Mesendoderm (in vitro differentiated cells): ENCODE data around the gene ZNF592. TPM values are rescaled to one million over a fixed set of nuclear protein-coding genes. Genes with fewer than 3 reads are reported as not detected.

ENCODE experiments used
- DNase-seq: peaks from one replicate; pipeline ENCODE4 v3.0.0; 2013
- H2AK5ac ChIP-seq: 2 replicates; pipeline ENCODE4 v1.6.1; 2013; ENCODE audit warnings: low read length, inconsistent platforms
- H2BK120ac ChIP-seq: 2 replicates; pipeline ENCODE4 v1.6.1; 2013; ENCODE audit warnings: low read depth, mild to moderate bottlenecking, low read length, moderate library complexity, mixed read lengths
- H2BK15ac ChIP-seq: replicated peaks from 2 replicates; pipeline ENCODE4 v1.6.1; 2013; ENCODE audit warnings: low read depth, mild to moderate bottlenecking, moderate library complexity
- H2BK5ac ChIP-seq: 2 replicates; pipeline ENCODE4 v1.6.1; 2013; ENCODE audit warnings: low read length, inconsistent platforms
- H3K18ac ChIP-seq: 2 replicates; pipeline ENCODE4 v1.6.1; 2013; ENCODE audit warnings: mild to moderate bottlenecking, low read length, mixed read lengths
- H3K23ac ChIP-seq: one replicate; pipeline ENCODE4 v1.6.1; 2013; ENCODE audit warnings: low read length
- H3K27ac ChIP-seq: 2 replicates; pipeline ENCODE4 v1.5.1; 2013; ENCODE audit warnings: low read depth, mild to moderate bottlenecking, inconsistent platforms, low read length, moderate library complexity
- H3K27me3 ChIP-seq: 2 replicates; pipeline ENCODE4 v1.6.1; 2013; ENCODE audit warnings: low read length, control low read depth, mild to moderate bottlenecking, inconsistent platforms; ENCODE audit not compliant: insufficient read depth, poor library complexity
- H3K36me3 ChIP-seq: 2 replicates; pipeline ENCODE4 v1.6.1; 2013; ENCODE audit warnings: low read length, inconsistent platforms; ENCODE audit not compliant: control insufficient read depth, insufficient read depth
- H3K4ac ChIP-seq: one replicate; pipeline ENCODE4 v1.6.1; 2013; ENCODE audit warnings: low read depth, mild to moderate bottlenecking, low read length, moderate library complexity
- H3K4me1 ChIP-seq: 2 replicates; pipeline ENCODE4 v1.6.1; 2013; ENCODE audit warnings: low read depth, low read length, inconsistent platforms; ENCODE audit not compliant: control insufficient read depth
- H3K4me2 ChIP-seq: 2 replicates; pipeline ENCODE4 v1.6.1; 2013; ENCODE audit warnings: low read length
- H3K4me3 ChIP-seq: 2 replicates; pipeline ENCODE4 v1.5.1; 2013; ENCODE audit warnings: mild to moderate bottlenecking, low read length
- H3K56ac ChIP-seq: one replicate; pipeline ENCODE4 v1.6.1; 2013; ENCODE audit warnings: low read length
- H3K79me1 ChIP-seq: 2 replicates; pipeline ENCODE4 v1.6.1; 2013; ENCODE audit warnings: low read length, inconsistent platforms
- H3K79me2 ChIP-seq: 2 replicates; pipeline ENCODE4 v1.6.1; 2013; ENCODE audit warnings: mild to moderate bottlenecking, low read length; ENCODE audit not compliant: control insufficient read depth, insufficient read depth
- H3K9ac ChIP-seq: 2 replicates; pipeline ENCODE4 v1.6.1; 2013; ENCODE audit warnings: low read length, inconsistent platforms
- H4K5ac ChIP-seq: one replicate; pipeline ENCODE4 v1.6.1; 2013; ENCODE audit warnings: low read length
- H4K8ac ChIP-seq: one replicate; pipeline ENCODE4 v1.6.1; 2013; ENCODE audit warnings: low read depth, mild to moderate bottlenecking, control low read depth, low read length, moderate library complexity
- WGBS: extraction: QIAGEN DNeasy Blood & Tissue Kit; methylation state at CpG from one replicate; pipeline ENCODE4 v1.1.7; 2013; ENCODE audit warnings: low lambda C conversion rate, missing lambda C conversion rate; ENCODE audit not compliant: insufficient coverage; ENCODE audit errors: extremely low coverage; 5-methylcytosine and 5-hydroxymethylcytosine counted together
- polyA plus RNA-seq, 2 experiments: library from polyadenylated mRNA; stranded (reverse); fragments of 200-250 nt; gene quantifications; one replicate each; pipeline ENCODE4 v1.2.3, GENCODE V29; 2013

Gene ZNF592
- polyA plus RNA-seq (2013, experiment 1 of 2) = 22.7 TPM
- polyA plus RNA-seq (2013, experiment 2 of 2) = 22.5 TPM

GRCh38 chr15:84748274-84749110, at the start of gene ZNF592:
TSS of gene ZNF592 (plus strand) at chr15:84748592. CDS start at chr15:84782676, 34,084 bp downstream.
- Histone ChIP-seq H3K79me1 (peaks cover 3% of the 10 kb centered on the region), H3K4me2 (peak within 1 kb of the TSS; percentile 84), H3K4me1 (peaks cover 5% of the 10 kb centered on the region), H3K27me3 (no peaks in the 10 kb centered on the region), H3K9ac (peak within 1 kb of the TSS; percentile 83), H4K8ac (no peak within 1 kb of the TSS), H3K56ac (peak within 1 kb of the TSS; percentile 89), H4K5ac (no peak within 1 kb of the TSS), H3K18ac (peak within 1 kb of the TSS; percentile 99), H2AK5ac (no peak within 1 kb of the TSS), H3K23ac (peak within 1 kb of the TSS; percentile 24), H2BK15ac (no peak within 1 kb of the TSS), H2BK120ac (peak within 1 kb of the TSS; percentile 66), H3K4ac (peak within 1 kb of the TSS; percentile 98), H3K36me3 (no peaks in the 10 kb centered on the region), H3K79me2 (peaks cover 42% of the 10 kb centered on the region), H3K27ac (peak within 1 kb of the TSS; percentile 97), H2BK5ac (peak within 1 kb of the TSS; percentile 64), H3K4me3 (peak within 1 kb of the TSS; percentile 50)
- WGBS = no CpG with 5 or more reads among the region's 127 CpGs
- peak; percentile 74 for DNase-seq

GRCh38 chr15:84699538-84700191, 48.7 kb upstream of the ZNF592 start:
- no CpG with 5 or more reads among the region's 8 CpGs for WGBS
- H3K4me3 ChIP-seq = no peak overlapping the region
- H3K4me1 ChIP-seq = no peaks in the 10 kb centered on the region
- no peak overlapping the region for H3K27ac ChIP-seq
- no peak overlapping the region for H3K4ac ChIP-seq
- no peak overlapping the region for H3K9ac ChIP-seq
- no peak overlapping the region for H3K4me2 ChIP-seq
- no peak overlapping the region for H3K56ac ChIP-seq
- no peak overlapping the region for H4K8ac ChIP-seq
- H3K27me3 ChIP-seq = no peaks in the 10 kb centered on the region
- H2AK5ac ChIP-seq = no peak overlapping the region
- no peak overlapping the region for H2BK15ac ChIP-seq
- no peak overlapping the region for H2BK120ac ChIP-seq
- H2BK5ac ChIP-seq = no peak overlapping the region
- H3K18ac ChIP-seq = no peak overlapping the region
- DNase-seq = no peak
- no peaks in the 10 kb centered on the region for H3K36me3 ChIP-seq
- H3K79me2 ChIP-seq = peaks cover 53% of the 10 kb centered on the region
- H4K5ac ChIP-seq = no peak overlapping the region
- no peak overlapping the region for H3K23ac ChIP-seq
- peaks cover 18% of the 10 kb centered on the region for H3K79me1 ChIP-seq

- DNase-seq = no peak
- H3K79me1 ChIP-seq = peaks cover 19% of the 10 kb centered on the region
- no peak overlapping the region for H3K23ac ChIP-seq
- no peak overlapping the region for H3K4me3 ChIP-seq
- H3K4me1 ChIP-seq = no peaks in the 10 kb centered on the region
- H2BK15ac ChIP-seq = no peak overlapping the region
- no peak overlapping the region for H2AK5ac ChIP-seq
- H3K36me3 ChIP-seq = no peaks in the 10 kb centered on the region
- H2BK5ac ChIP-seq = no peak overlapping the region
- no peak overlapping the region for H3K56ac ChIP-seq
- no peak overlapping the region for H3K4ac ChIP-seq
- no peaks in the 10 kb centered on the region for H3K27me3 ChIP-seq
- no peak overlapping the region for H4K5ac ChIP-seq
- no CpG with 5 or more reads among the region's 4 CpGs for WGBS
- H3K4me2 ChIP-seq = no peak overlapping the region
- no peak overlapping the region for H2BK120ac ChIP-seq
- no peak overlapping the region for H4K8ac ChIP-seq
- peaks cover 59% of the 10 kb centered on the region for H3K79me2 ChIP-seq
- H3K18ac ChIP-seq = no peak overlapping the region
- H3K27ac ChIP-seq = no peak overlapping the region
- no peak overlapping the region for H3K9ac ChIP-seq
Measured at GRCh38 chr15:84702961-84703482, 45.4 kb upstream of the ZNF592 start.

- Histone ChIP-seq H3K36me3 (no peaks in the 10 kb centered on the region), H3K56ac (no peak overlapping the region), H2BK15ac (no peak overlapping the region), H4K8ac (no peak overlapping the region), H3K27me3 (no peaks in the 10 kb centered on the region), H4K5ac (no peak overlapping the region), H3K4me1 (no peaks in the 10 kb centered on the region), H3K79me2 (peaks cover 57% of the 10 kb centered on the region), H3K4me3 (no peak overlapping the region), H3K4ac (no peak overlapping the region), H3K23ac (no peak overlapping the region), H3K79me1 (peaks cover 19% of the 10 kb centered on the region), H3K18ac (no peak overlapping the region), H2BK120ac (no peak overlapping the region), H2AK5ac (no peak overlapping the region), H3K9ac (no peak overlapping the region), H2BK5ac (no peak overlapping the region), H3K4me2 (no peak overlapping the region), H3K27ac (no peak overlapping the region)
- DNase-seq = no peak
- no CpG with 5 or more reads among the region's 5 CpGs for WGBS
Measured at GRCh38 chr15:84703808-84704207, 44.6 kb upstream of the ZNF592 start.

GRCh38 chr15:84714372-84714771, 34.0 kb upstream of the ZNF592 start:
- H3K36me3 ChIP-seq = no peaks in the 10 kb centered on the region
- no peak for DNase-seq
- peaks cover 1% of the 10 kb centered on the region for H3K79me1 ChIP-seq
- H2AK5ac ChIP-seq = no peak overlapping the region
- H3K56ac ChIP-seq = no peak overlapping the region
- peak overlapping the region; percentile 31 for H3K9ac ChIP-seq
- H3K4ac ChIP-seq = no peak overlapping the region
- no peak overlapping the region for H2BK15ac ChIP-seq
- peaks cover 2% of the 10 kb centered on the region for H3K4me1 ChIP-seq
- no peak overlapping the region for H3K4me3 ChIP-seq
- no peak overlapping the region for H3K18ac ChIP-seq
- no peak overlapping the region for H3K27ac ChIP-seq
- no peak overlapping the region for H3K23ac ChIP-seq
- WGBS = no CpG with 5 or more reads among the region's 5 CpGs
- H4K5ac ChIP-seq = no peak overlapping the region
- no peak overlapping the region for H2BK5ac ChIP-seq
- peak overlapping the region; percentile 1 for H3K4me2 ChIP-seq
- H3K27me3 ChIP-seq = no peaks in the 10 kb centered on the region
- no peak overlapping the region for H2BK120ac ChIP-seq
- no peak overlapping the region for H4K8ac ChIP-seq
- H3K79me2 ChIP-seq = peaks cover 37% of the 10 kb centered on the region
